EH (cell line): ENCODE results near the gene OGFOD3.
"Not testable (repeated sequence)": the region's sequence is repeated elsewhere in the genome, so short reads cannot be mapped to it uniquely, and the experiment has no call there.

Experiments used
- DNase-seq: peaks from one replicate; pipeline ENCODE4 v3.0.0-alpha.2; 2015; ENCODE audit warnings: low read depth

OGFOD3 gene

GRCh38 chr17:82418001-82418986 is at the start of gene OGFOD3, which contains the start of gene HEXD:
Gene OGFOD3, minus strand, starts transcription at chr17:82418586. Its CDS starts 101 bp downstream, at chr17:82418485.
Gene HEXD, plus strand, starts transcription at chr17:82418347. Its CDS starts 1,453 bp downstream, at chr17:82419800.
- peak; percentile 82 for DNase-seq

DNA sequence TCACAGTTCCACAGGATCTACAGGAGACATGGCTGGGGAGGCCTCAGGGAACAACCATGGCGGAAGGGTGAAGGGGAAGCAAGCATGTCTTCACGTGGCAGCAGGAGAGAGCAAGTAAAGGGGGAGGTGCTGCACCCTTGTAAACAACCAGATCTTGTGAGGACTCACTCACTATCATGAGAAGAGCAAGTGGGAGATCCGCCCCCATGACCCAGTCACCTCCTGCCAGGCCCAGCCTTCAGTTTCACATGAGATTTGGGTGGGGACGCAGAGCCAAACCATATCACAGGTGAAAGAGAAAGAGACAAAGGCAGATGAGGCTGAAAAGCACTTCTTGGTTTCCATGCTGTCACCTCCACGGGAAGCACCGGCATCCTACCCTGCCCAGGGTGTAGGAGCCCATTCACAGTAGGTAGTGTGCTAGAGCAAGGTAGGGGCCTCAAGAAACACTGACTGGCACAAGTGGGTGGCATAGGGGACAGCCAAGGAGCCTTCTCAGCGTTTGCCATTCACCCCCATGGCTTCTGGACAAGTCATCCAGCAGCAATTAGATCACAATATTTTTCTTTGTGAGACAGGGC is 46.7 kb upstream of the OGFOD3 start:
- no peak for DNase-seq

GRCh38 chr17:82464567-82464929 is 46.2 kb upstream of the OGFOD3 start:
- no peak for DNase-seq

GRCh38 chr17:82463925-82464566 is 45.7 kb upstream of the OGFOD3 start:
- DNase-seq, result no peak

GRCh38 chr17:82463391-82463790 is 45.0 kb upstream of the OGFOD3 start:
- no peak for DNase-seq

DNA sequence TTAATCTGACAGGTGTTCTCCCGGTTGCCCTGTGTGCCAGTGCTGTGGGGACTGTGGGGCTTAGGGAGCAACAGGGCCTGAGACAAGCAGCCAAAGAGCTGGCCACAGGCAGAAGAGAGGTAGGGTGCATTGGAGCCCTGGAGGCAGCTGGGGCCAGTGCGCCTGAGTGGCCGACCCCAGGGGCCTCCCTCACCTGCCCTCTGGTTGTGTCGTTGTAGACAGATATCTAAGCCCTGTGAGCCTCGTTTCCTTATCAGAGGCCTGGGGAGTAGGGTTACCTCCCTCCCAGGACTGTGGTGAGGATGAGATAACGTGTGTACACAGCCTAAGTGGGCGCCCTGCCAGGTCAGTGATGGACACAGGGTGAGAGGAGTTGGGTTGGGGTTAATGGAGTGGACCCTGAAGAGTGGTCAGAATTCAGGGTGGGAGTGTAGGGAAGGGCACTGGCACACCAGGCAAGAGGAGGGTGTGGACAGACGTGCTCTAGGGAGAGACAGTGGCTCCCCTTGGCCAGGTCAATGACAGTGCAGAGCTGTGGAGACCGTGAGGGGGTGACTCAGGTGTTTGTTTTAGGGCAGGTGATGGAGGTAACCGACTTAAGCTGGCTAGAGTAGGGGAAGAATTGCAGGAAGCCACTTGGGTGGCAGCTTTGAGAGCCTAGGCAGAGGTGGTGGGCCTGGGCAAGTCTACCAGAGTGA is 43.6 kb upstream of the OGFOD3 start:
- no peak for DNase-seq

GRCh38 chr17:82459936-82460335 is 41.5 kb upstream of the OGFOD3 start:
- not testable (repeated sequence) for DNase-seq

DNA sequence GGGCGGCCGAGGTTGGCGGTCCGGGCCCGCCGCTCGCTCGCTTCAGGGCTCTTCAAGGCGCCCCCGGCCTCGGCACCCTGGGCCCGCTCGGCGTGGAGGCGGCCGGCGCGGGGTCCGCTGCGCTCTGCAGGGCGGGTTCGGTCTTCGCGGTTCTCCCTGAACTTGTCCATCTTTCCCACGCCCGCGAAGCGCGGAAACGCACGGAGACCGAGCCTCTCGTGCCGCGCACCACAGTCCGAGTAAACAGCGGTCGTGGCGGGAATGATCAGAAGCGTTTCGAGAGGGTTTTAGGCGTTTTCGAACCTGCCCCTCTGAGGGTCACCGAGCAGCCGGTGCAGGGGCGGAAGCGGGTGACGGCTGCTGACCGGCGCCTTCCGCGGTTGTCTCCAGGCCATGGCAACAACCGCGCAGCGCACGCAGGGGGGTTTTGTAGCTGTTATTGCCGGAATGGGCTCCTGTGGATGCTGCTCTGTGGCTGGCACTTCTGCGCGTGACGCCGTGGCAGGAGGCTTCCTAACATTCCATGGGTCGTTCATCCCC is 40.6 kb upstream of the OGFOD3 start:
- DNase-seq, result peak; percentile 56

- peak; percentile 99 for DNase-seq
Observed at GRCh38 chr17:82458179-82458884, 39.9 kb upstream of the OGFOD3 start, which contains the start of gene NARF. Gene NARF, plus strand, starts transcription at chr17:82458741. Its CDS starts 63 bp downstream, at chr17:82458804.

DNA sequence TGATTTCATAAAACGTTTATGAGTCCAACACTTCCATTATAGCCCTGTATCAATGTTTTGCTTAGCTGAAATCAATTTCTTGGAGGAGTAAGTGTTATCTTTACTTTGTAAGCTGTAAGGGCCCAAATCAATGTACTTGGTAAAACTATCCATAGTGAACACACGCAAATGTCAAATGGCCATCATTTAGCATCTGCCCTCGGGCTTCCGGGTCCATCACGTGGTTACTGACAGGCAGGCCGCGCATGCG is 39.5 kb upstream of the OGFOD3 start:
- no peak for DNase-seq

- no peak for DNase-seq
Observed at GRCh38 chr17:82457073-82457928, 38.9 kb upstream of the OGFOD3 start.

DNA sequence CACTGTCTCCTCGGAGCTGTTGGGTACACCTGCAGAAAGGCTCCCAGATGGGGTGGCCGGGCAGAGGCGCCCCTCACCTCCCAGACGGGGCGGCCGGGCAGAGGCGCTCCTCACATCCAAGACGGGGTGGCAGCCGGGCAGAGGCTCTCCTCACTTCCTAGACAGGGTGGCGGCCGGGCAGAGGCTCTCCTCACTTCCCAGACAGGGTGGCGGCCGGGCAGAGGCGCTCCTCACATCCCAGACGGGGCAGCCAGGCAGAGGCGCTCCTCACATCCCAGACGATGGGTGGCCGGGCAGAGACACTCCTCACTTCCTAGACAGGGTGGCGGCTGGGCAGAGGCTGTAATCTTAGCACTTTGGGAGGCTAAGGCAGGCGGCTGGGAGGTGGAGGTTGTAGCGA is 35.3 kb upstream of the OGFOD3 start:
- not testable (repeated sequence) for DNase-seq

- DNase-seq, result not testable (repeated sequence)
Observed at GRCh38 chr17:82453151-82453550, 34.8 kb upstream of the OGFOD3 start.

GRCh38 chr17:82452162-82452561 is 33.8 kb upstream of the OGFOD3 start:
- no peak for DNase-seq

GRCh38 chr17:82450357-82451106 is 32.1 kb upstream of the OGFOD3 start, which contains the start of gene CYBC1:
Gene CYBC1, minus strand, starts transcription at chr17:82450752. Its CDS starts 1,498 bp downstream, at chr17:82449254.
- DNase-seq, result peak; percentile 94

DNA sequence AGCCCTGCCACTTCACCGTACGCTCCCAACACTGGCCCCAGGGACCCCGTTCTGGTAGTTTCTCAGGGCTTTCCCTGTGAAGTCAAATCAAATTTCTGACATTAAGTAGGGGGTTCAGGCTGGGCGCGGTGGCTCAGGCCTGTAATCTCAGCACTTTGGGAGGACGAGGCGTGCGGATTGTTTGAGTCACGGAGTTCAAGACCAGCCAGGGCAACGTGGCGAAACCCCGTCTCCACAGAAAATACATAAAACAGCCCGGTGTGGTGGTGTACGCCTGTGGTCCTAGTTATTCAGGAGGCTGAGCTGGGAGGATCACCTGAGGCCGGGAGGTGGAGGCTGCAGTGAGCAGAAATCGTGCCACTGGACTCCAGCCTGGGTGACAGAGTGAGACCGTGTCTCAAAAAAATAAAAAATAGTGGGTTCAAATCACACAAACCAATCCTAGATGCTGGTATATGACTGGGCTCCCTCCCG is 31.5 kb upstream of the OGFOD3 start:
- DNase-seq, result no peak

DNA sequence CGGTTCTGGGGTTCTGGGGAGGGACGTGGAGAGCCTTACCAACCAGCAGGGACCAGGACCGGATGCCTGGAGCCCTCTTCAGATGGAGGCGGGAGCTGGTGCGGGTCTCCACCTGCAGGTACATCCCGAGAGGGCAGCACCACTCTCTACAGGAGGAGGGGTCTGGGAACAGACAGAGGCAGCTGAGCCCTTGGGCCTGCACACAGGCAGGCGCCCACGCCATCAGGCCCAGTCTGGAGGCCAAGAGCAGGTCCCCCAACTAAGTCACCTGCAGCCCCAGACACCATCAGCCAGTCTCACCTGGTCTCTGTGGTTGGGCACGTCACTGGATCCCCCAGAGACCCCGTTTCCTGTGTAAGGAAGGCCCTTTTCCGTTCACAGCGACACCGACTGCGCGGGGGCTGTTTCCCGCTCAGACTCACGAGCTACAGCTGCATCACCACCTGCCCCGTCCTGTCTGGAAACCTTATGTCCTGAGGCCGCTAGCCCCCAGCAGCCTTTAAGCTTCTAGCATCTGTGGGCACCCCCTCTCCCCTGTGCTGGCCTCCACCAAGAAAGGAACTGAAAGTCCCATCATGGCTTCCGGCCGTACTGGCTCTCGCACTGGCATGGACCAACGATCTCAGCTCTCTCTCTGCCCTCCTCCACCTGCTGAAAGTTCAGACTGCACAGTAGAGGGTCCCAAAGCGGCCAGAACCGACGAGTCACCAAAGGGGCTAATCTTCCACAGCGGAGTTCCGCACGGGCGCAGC is 30.9 kb upstream of the OGFOD3 start:
- DNase-seq, result no peak

- DNase-seq, result no peak
Observed at GRCh38 chr17:82447876-82448275, 29.5 kb upstream of the OGFOD3 start.

DNA sequence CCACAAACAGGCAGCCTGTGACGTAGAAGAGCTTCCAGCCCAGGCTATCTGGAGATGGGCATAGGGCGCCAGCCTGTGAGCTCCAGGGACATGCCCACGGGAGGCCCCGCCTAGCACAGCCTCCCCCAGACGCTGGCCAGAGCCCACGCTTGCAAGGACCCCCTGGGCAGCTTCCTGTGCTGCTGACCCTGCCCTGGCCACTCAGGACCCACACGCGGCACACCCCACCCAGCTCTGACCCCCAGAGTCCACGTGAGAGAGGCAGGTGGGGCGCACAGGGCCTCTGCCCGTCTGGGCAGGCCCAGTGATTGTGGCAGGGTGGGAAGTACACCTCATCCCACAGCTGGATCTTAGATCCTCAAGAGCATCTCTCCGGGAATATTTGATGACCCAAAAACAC is 28.3 kb upstream of the OGFOD3 start:
- DNase-seq, result no peak
